H1 (cell line): ENCODE results near the gene PGAP2. TPM values are rescaled to one million over a fixed set of nuclear protein-coding genes. Genes with fewer than 3 reads are reported as not detected.

ENCODE experiments used
- CTCF ChIA-PET: fragments of 300-600 bp; sonication (Branson Sonifier 250); formaldehyde crosslinking; loops from one replicate; lab custom pipeline; 2021; ENCODE audit not compliant: partially characterized antibody; lab: Charles Lee
- POLR2A ChIA-PET: fragments of 300-600 bp; sonication (Branson Sonifier 250); formaldehyde crosslinking; loops from one replicate; lab custom pipeline; 2021; ENCODE audit warnings: inconsistent platforms; ENCODE audit not compliant: partially characterized antibody; lab: Charles Lee
- DNase-seq, 2 experiments: peaks; one replicate each; pipeline versions ENCODE4 v3.0.0 to v3.0.0-alpha.2; 2010 to 2022; ENCODE audit warnings: low spot score in 2 of 2, low read depth in 1 of 2, mixed read lengths in 1 of 2
- FAIRE-seq: peaks from 2 replicates; lab custom pipeline; 2011; peaks lifted over from hg19 to GRCh38; lab: Jason Lieb, UNC
- H2AFZ ChIP-seq: 2 replicates; pipeline ENCODE4 v1.8.1; 2012; ENCODE audit warnings: low read length, inconsistent platforms
- H2AK5ac ChIP-seq: 2 replicates; pipeline ENCODE4 v1.6.1; 2013; ENCODE audit warnings: low read depth, low read length
- H2BK120ac ChIP-seq: replicated peaks from 2 replicates; pipeline ENCODE3; 2013; ENCODE audit warnings: low read depth, low read length, inconsistent platforms
- H2BK12ac ChIP-seq: 2 replicates; pipeline ENCODE4 v1.6.1; 2013; ENCODE audit warnings: low read depth, low read length
- H2BK15ac ChIP-seq: 2 replicates; pipeline ENCODE4 v1.6.1; 2013; ENCODE audit warnings: low read length
- H2BK20ac ChIP-seq: 2 replicates; pipeline ENCODE4 v1.6.1; 2013; ENCODE audit warnings: low read length
- H2BK5ac ChIP-seq: 2 replicates; pipeline ENCODE4 v1.6.1; 2013; ENCODE audit warnings: low read depth, low read length
- H3K14ac ChIP-seq: 2 replicates; pipeline ENCODE4 v1.6.1; 2013; ENCODE audit warnings: inconsistent platforms; ENCODE audit not compliant: insufficient read length
- H3K18ac ChIP-seq: 2 replicates; pipeline ENCODE4 v1.6.1; 2013; ENCODE audit warnings: low read length; ENCODE audit errors: extremely low read depth
- H3K23ac ChIP-seq: 2 replicates; pipeline ENCODE4 v1.6.1; 2013; ENCODE audit warnings: inconsistent platforms; ENCODE audit not compliant: insufficient read length
- H3K23me2 ChIP-seq: 2 replicates; pipeline ENCODE4 v1.6.1; 2013; ENCODE audit warnings: low read depth, low read length
- H3K27ac ChIP-seq: 2 replicates; pipeline ENCODE4 v1.6.1; 2011; ENCODE audit warnings: low read depth, low read length, inconsistent platforms
- H3K27me3 ChIP-seq, 4 experiments: replicated peaks in 1 of 4; 1 replicate in 1 of 4; 2 replicates in 3 of 4; pipeline versions ENCODE4 v1.6.1 to v1.8.1; 2011 to 2013; ENCODE audit warnings: low read length in 3 of 4, mild to moderate bottlenecking in 3 of 4, inconsistent platforms in 2 of 4, mixed read lengths in 2 of 4, moderate library complexity in 1 of 4; ENCODE audit not compliant: control insufficient read depth in 3 of 4, insufficient read depth in 3 of 4; ENCODE audit errors: extremely low read depth in 1 of 4
- H3K36me3 ChIP-seq, 4 experiments: 2 replicates each; pipeline versions ENCODE4 v1.6.1 to v1.8.1; 2011 to 2013; ENCODE audit warnings: mild to moderate bottlenecking in 4 of 4, low read length in 3 of 4, moderate library complexity in 2 of 4, control low read depth in 1 of 4, inconsistent platforms in 1 of 4; ENCODE audit not compliant: insufficient read depth in 4 of 4, control insufficient read depth in 2 of 4
- H3K4ac ChIP-seq: replicated peaks from 2 replicates; pipeline ENCODE3; 2013; ENCODE audit warnings: low read length, low read depth, mixed read lengths, inconsistent platforms; ENCODE audit not compliant: insufficient read length
- H3K4me1 ChIP-seq, 4 experiments: replicated peaks in 1 of 4; 1 replicate in 1 of 4; 2 replicates in 3 of 4; pipeline versions ENCODE4 v1.6.1 to v1.8.1; 2011 to 2013; ENCODE audit warnings: low read length in 3 of 4, inconsistent platforms in 2 of 4, mixed read lengths in 1 of 4; ENCODE audit not compliant: insufficient read depth in 4 of 4, control insufficient read depth in 3 of 4
- H3K4me2 ChIP-seq, 2 experiments: 2 replicates each; pipeline versions ENCODE4 v1.6.1 to v1.8.1; 2011 to 2013; ENCODE audit warnings: low read depth in 2 of 2, low read length in 2 of 2, control low read depth in 1 of 2, inconsistent platforms in 1 of 2, mild to moderate bottlenecking in 1 of 2; ENCODE audit not compliant: insufficient read depth in 1 of 2
- H3K4me3 ChIP-seq, 4 experiments: fragments of 200-600, 300-600 bp in 1 of 4; sonication (generic), shearing (Covaris generic), sonication (Bioruptor Twin) in 1 of 4; 2 replicates each; pipeline versions ENCODE4 v1.5.1 to v1.8.1; 2011 to 2016; ENCODE audit warnings: low read length in 4 of 4, low read depth in 3 of 4, control low read depth in 2 of 4, inconsistent platforms in 2 of 4, mild to moderate bottlenecking in 2 of 4, mixed read lengths in 1 of 4, moderate library complexity in 1 of 4; ENCODE audit not compliant: insufficient read depth in 2 of 4; ENCODE audit errors: extremely low read depth in 1 of 4
- H3K56ac ChIP-seq: replicated peaks from 2 replicates; pipeline ENCODE3; 2013; ENCODE audit warnings: low read depth, mild to moderate bottlenecking, mixed read lengths, low read length, inconsistent platforms; ENCODE audit not compliant: insufficient read length
- H3K79me1 ChIP-seq: 2 replicates; pipeline ENCODE4 v1.6.1; 2013; ENCODE audit warnings: low read depth, low read length, control low read depth
- H3K79me2 ChIP-seq, 2 experiments: 2 replicates each; pipeline versions ENCODE4 v1.6.1 to v1.8.1; 2012 to 2013; ENCODE audit warnings: low read length in 2 of 2, mild to moderate bottlenecking in 2 of 2, inconsistent platforms in 1 of 2; ENCODE audit not compliant: insufficient read depth in 2 of 2, control insufficient read depth in 1 of 2
- H3K9ac ChIP-seq, 4 experiments: replicated peaks in 1 of 4; 1 replicate in 1 of 4; 2 replicates in 3 of 4; pipeline versions ENCODE4 v1.6.1 to v1.8.1; 2011 to 2013; ENCODE audit warnings: low read depth in 3 of 4, low read length in 3 of 4, control low read depth in 2 of 4, mild to moderate bottlenecking in 2 of 4, moderate library complexity in 2 of 4, inconsistent platforms in 1 of 4; ENCODE audit errors: extremely low read depth in 1 of 4
- H3K9me3 ChIP-seq, 2 experiments: 2 replicates each; pipeline versions ENCODE4 v1.6.1 to v1.8.1; 2012 to 2013; ENCODE audit warnings: mild to moderate bottlenecking in 2 of 2, moderate library complexity in 2 of 2, control low read depth in 1 of 2, inconsistent platforms in 1 of 2, low read depth in 1 of 2, low read length in 1 of 2, mixed read lengths in 1 of 2; ENCODE audit not compliant: insufficient read depth in 2 of 2
- H4K20me1 ChIP-seq, 2 experiments: replicated peaks in 1 of 2; 2 replicates each; pipeline versions ENCODE3 to v1.8.1; 2011 to 2013; ENCODE audit warnings: inconsistent platforms in 2 of 2, low read length in 2 of 2, mild to moderate bottlenecking in 1 of 2; ENCODE audit not compliant: insufficient read depth in 2 of 2, control insufficient read depth in 1 of 2
- H4K5ac ChIP-seq: 2 replicates; pipeline ENCODE4 v1.6.1; 2013; ENCODE audit warnings: low read length, low read depth, mixed read lengths, inconsistent platforms; ENCODE audit not compliant: insufficient read length
- H4K8ac ChIP-seq: 2 replicates; pipeline ENCODE4 v1.8.0; 2013; ENCODE audit warnings: mild to moderate bottlenecking, moderate library complexity, low read length, inconsistent platforms; ENCODE audit not compliant: insufficient read depth; ENCODE audit errors: extremely low read depth
- H4K91ac ChIP-seq: replicated peaks from 2 replicates; pipeline ENCODE3; 2013; ENCODE audit warnings: low read length, mixed read lengths, inconsistent platforms; ENCODE audit not compliant: insufficient read length
- CBX8 ChIP-seq: fragments of 300-800, 300-1000 bp; sonication (generic); IDR thresholded peaks from 2 replicates; pipeline ENCODE4 v1.7.1; 2016; ENCODE audit warnings: low read depth, low read length, borderline replicate concordance
- E2F6 ChIP-seq: IDR thresholded peaks from 2 replicates; pipeline ENCODE4 v1.6.1; 2012; ENCODE audit warnings: inconsistent platforms
- EP300 ChIP-seq, 2 experiments: IDR thresholded peaks; 1 replicate in 1 of 2; 2 replicates in 1 of 2; pipeline ENCODE4 v1.6.1; 2011 to 2012; ENCODE audit warnings: low read depth in 2 of 2, low read length in 2 of 2, mild to moderate bottlenecking in 2 of 2, borderline replicate concordance in 1 of 2, inconsistent platforms in 1 of 2, moderate library complexity in 1 of 2
- RBBP5 ChIP-seq: IDR thresholded peaks from 2 replicates; pipeline ENCODE4 v1.7.1; 2012; ENCODE audit warnings: low read depth, mild to moderate bottlenecking, inconsistent platforms, low read length, moderate library complexity, borderline replicate concordance
- RNF2 ChIP-seq: fragments of 200-900, 300-1000 bp; sonication (generic); IDR thresholded peaks from 2 replicates; pipeline ENCODE4 v1.7.1; 2016; ENCODE audit warnings: borderline replicate concordance, low read depth, mild to moderate bottlenecking, antibody characterized with exemption, low read length; ENCODE audit not compliant: poor library complexity, severe bottlenecking; ENCODE audit errors: missing control alignments
- SIX5 ChIP-seq: IDR thresholded peaks from 2 replicates; pipeline ENCODE4 v1.6.1; 2011; ENCODE audit warnings: mild to moderate bottlenecking, low read depth, low read length
- SP4 ChIP-seq: IDR thresholded peaks from 2 replicates; pipeline ENCODE4 v1.6.1; 2012; ENCODE audit warnings: low read length, inconsistent platforms
- TBP ChIP-seq: IDR thresholded peaks from 2 replicates; pipeline ENCODE4 v1.6.1; 2011; ENCODE audit warnings: low read depth, low read length, improper control_type of control experiment
- WGBS, 2 experiments: shearing (Covaris generic) in 1 of 2; methylation state at CpG; one replicate each; pipeline versions ENCODE4 v1.1.6 to v1.1.7; 2013 to 2015; ENCODE audit warnings: low lambda C conversion rate in 2 of 2, mixed read lengths in 2 of 2, inconsistent platforms in 1 of 2, low coverage in 1 of 2, missing lambda C conversion rate in 1 of 2; ENCODE audit not compliant: insufficient replicate concordance in 2 of 2, insufficient coverage in 1 of 2, insufficient read length in 1 of 2; ENCODE audit errors: extremely low coverage in 1 of 2, missing lambda C conversion rate in 1 of 2; 5-methylcytosine and 5-hydroxymethylcytosine counted together
- polyA plus RNA-seq, 7 experiments: library from polyadenylated mRNA; depleted of rRNA in 3 of 7; stranded (reverse) in 5 of 7; unstranded in 2 of 7; fragments of >200 nt in 5 of 7; fragments of 200-250 nt in 2 of 7; gene quantifications; 1 replicate in 5 of 7; 2 replicates in 1 of 7; 4 replicates in 1 of 7; pipeline versions ENCODE4 v1.2.1 to v1.2.3, GENCODE V29; 2011 to 2013; ENCODE audit warnings: missing spikeins in 2 of 7, mixed read lengths in 2 of 7
- total RNA-seq: library from RNA; stranded (reverse); fragmentation: NEBNext Ultra II Directional; extraction: Animal tissue kit (Norgen Biotek cat#: 25700); gene quantifications from 2 replicates; pipeline ENCODE4 v1.2.1, GENCODE V29; 2021

Gene PGAP2
- total and polyA plus RNA-seq, 2 of the 8 experiments (the other 6 are each of a cell fraction or from before 2014, with no cell fraction given): 56.5 to 106 TPM

DNA sequence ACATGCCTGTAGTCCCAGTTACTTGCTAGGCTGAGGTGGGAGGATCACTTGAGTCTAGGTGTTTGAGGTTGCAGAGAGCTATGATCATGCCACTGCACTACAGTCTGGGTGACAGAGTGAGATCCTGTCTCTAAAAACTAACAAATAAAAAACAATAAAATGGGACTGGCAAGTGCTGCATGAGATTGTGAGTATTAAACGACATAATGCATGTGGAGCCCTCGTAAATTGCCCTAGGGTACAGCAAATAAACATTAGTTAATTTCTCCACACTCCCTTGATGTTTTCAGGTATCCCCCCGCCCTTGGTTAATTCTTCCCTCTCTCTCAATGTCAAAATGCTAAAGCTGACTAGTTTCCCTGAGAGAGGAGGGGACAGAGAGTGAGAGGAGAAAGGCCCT is 37.3 kb downstream of the PGAP2 start:
- Histone ChIP-seq H3K18ac (no peak overlapping the region), H3K9me3 (no peaks in the 10 kb centered on the region), H3K27ac (no peak overlapping the region), H3K23me2 (peaks cover 3% of the 10 kb centered on the region), H4K20me1 (no peaks in the 10 kb centered on the region), H2BK120ac (no peak overlapping the region), H3K14ac (no peak overlapping the region), H3K4ac (no peak overlapping the region), H3K23ac (no peak overlapping the region), H3K79me2 (no peaks in the 10 kb centered on the region), H3K4me2 (no peak overlapping the region), H4K91ac (no peak overlapping the region), H3K56ac (no peak overlapping the region), H3K79me1 (no peaks in the 10 kb centered on the region), H3K36me3 (no peaks in the 10 kb centered on the region), H3K9ac (no peak overlapping the region), H2BK15ac (no peak overlapping the region), H3K4me3 (no peak overlapping the region), H3K4me1 (no peaks in the 10 kb centered on the region), H4K5ac (no peak overlapping the region), H2AFZ (no peak overlapping the region), H2BK20ac (no peak overlapping the region), H2BK12ac (no peak overlapping the region), H2AK5ac (no peak overlapping the region), H4K8ac (no peak overlapping the region), H3K27me3 (peaks cover 0 to 3% (median 0%) of the 10 kb centered on the region in 4 experiments; a peak in 1 of 7 replicates), H2BK5ac (no peak overlapping the region)
- FAIRE-seq (no peak), DNase-seq (no peak)
- ChIA-PET CTCF (interaction anchor here (1.3 to 20.2 kb wide), 3 partner anchors 6 to 224 kb away, joined by 3 to 422 read pairs (median 214); partner anchors contain the start of gene STIM1), POLR2A (interaction anchor here (1.7 kb wide), 1 partner anchor 9 kb away, joined by 5 read pairs; no protein-coding TSS in a partner anchor)
- 85% methylated on average over 3 of the region's 3 CpGs; no CpG with 5 or more reads in 1 of the 2 experiments for WGBS, 2 experiments
- TF ChIP-seq E2F6 (no peak), CBX8 (no peak), EP300 (IDR thresholded peaks at IDR 0.05; ENCODE audit: borderline replicate concordance in 1 of 2, low read depth in 2 of 2, low read length in 2 of 2) (no peak), SIX5 (no peak), RBBP5 (no peak), RNF2 (no peak), TBP (no peak), SP4 (no peak)
